Measurements from ENCODE around the gene IL34. TPM values are rescaled to one million over a fixed set of nuclear protein-coding genes. Genes with fewer than 3 reads are reported as not detected.

The IL34 gene
- total RNA-seq, 1 donor from 2014 or later, result not detected

DNA sequence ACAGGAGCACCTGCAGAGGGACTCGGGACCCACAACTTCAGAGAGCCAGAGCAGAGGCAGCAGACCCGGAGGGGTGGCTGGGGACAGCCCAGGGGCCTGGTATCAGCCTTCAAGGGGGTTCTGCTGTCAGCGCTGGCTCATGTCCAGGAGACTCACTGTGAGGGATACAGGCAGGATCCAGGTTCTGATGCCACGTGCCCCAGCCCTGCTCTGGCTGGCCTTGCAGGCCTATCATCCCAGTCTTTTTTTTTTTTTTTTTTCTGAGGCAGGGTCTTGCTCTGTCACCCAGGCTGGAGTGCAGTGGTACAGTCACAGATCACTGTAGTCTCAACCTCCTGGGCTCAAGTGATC lies 48.5 kb downstream of the IL34 start:
- Mint-ChIP-seq H3K27me3 (ENCODE audit: insufficient read depth) (no peaks in the 10 kb centered on the region), H3K36me3 (ENCODE audit: low read depth) (peaks cover 2% of the 10 kb centered on the region), H3K4me3 (no peak overlapping the region), H3K27ac (no peak overlapping the region), H3K9me3 (no peaks in the 10 kb centered on the region), H3K4me1 (ENCODE audit: low read depth) (peaks cover 13% of the 10 kb centered on the region)
- no peak for DNase-seq (ENCODE audit: low spot score)
- intact Hi-C loops (cut with micrococcal nuclease), result no loop called here

DNA sequence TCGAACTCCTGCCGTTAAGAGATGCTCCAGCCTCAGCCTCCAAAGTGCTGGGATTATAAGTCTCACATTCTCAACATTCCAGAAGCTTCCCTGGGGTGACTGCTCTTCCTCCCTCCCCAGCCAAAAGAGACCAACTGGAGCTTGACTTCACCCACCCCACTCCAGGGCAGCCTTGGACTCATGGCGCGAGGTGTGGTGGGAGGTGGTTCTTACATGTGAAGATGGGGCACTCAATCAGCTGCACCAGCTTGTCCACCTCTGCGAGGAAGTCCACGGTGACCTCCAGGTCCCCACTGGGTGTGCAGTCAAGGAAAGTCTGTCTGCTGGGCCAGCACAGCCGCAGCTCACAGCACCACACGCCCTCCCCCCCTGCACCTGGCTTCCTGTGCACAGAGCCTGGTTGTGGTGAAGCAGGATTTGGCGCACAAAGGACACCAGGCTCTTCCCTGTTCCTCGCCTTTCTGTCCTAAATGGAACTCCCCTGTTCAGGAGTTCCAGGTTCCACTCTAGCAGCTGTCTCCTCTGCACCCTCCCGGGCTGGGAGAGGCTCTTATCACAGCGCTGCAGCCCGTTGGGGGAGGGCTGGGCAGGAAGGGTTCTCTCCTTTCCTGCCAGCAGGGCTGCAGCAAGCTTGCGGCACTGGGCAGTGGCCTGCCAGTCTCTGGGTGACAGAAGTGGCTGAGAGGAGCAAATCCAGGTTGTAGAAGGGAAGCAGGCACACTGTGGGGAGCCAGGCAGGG lies 49.1 kb downstream of the IL34 start:
- peaks cover 2% of the 10 kb centered on the region for H3K36me3 Mint-ChIP-seq (ENCODE audit: low read depth)
- intact Hi-C loops (cut with micrococcal nuclease), result no loop called here
- peak overlapping the region; percentile 5 for H3K4me3 Mint-ChIP-seq
- peak; percentile 22 for DNase-seq (ENCODE audit: low spot score)
- H3K27ac Mint-ChIP-seq, result peak overlapping the region; percentile 42
- H3K27me3 Mint-ChIP-seq (ENCODE audit: insufficient read depth), result no peaks in the 10 kb centered on the region
- H3K9me3 Mint-ChIP-seq, result no peaks in the 10 kb centered on the region
- peaks cover 13% of the 10 kb centered on the region for H3K4me1 Mint-ChIP-seq (ENCODE audit: low read depth)

DNA sequence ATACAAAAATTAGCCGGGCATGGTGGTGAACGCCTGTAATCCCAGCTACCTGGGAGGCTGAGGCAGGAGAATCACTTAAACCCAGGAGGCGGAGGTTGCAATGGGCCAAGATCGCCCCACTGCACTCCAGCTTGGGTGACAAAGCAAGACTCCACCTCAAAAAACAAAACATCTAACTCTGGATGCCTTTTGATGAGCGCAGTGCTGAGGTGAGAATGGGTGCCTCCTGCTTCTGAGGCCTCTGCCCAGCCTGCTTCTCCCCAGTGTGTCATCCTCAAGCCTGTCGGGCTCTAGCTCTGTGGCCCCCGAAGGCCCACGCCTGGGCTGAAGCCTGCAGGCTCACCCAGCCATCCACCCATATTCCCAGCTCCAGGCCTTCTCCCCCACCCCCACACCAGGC lies 50.0 kb downstream of the IL34 start:
- Mint-ChIP-seq H3K27ac (peak overlapping the region; percentile 62), H3K36me3 (ENCODE audit: low read depth) (peaks cover 2% of the 10 kb centered on the region), H3K27me3 (ENCODE audit: insufficient read depth) (no peaks in the 10 kb centered on the region), H3K4me3 (no peak overlapping the region), H3K9me3 (no peaks in the 10 kb centered on the region), H3K4me1 (ENCODE audit: low read depth) (peaks cover 13% of the 10 kb centered on the region)
- intact Hi-C loops (cut with micrococcal nuclease), result no loop called here
- no peak for DNase-seq (ENCODE audit: low spot score)

DNA sequence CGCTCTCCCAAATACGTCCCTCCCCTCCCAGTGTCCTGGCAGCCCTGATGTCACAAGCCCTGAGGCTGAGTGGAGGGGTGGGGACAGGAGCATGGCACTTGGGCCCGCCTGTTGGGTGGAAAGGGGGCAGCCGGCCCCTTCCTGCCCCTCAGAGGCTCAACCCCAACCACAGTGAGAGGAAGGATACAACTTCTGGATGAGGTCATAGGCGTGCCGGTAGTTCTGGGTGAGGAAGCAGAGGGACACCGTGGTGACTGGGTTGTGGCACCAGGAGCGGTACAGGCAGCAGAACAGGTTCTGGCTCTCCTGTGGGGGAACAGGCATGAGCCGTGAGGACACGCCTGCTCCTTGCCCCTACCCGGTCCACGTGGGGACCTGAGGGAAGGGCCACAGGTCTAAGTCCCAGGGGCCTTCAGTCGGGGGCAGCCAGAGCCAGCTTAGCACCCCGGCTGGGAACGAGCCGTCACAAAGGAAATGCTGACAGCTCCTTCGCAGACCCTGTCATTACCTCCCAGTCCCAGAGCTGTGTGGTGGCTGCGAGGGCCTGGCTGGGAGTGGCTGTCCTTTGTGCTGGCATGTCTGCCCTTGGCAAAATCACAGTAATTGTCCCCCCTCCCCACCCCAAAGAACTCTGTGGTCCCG lies 50.7 kb downstream of the IL34 start:
- Mint-ChIP-seq H3K36me3 (ENCODE audit: low read depth) (peaks cover 2% of the 10 kb centered on the region), H3K4me1 (ENCODE audit: low read depth) (peaks cover 13% of the 10 kb centered on the region), H3K27ac (peak overlapping the region; percentile 62), H3K9me3 (no peaks in the 10 kb centered on the region), H3K27me3 (ENCODE audit: insufficient read depth) (no peaks in the 10 kb centered on the region), H3K4me3 (no peak overlapping the region)
- intact Hi-C loops (cut with micrococcal nuclease), result no loop called here
- DNase-seq (ENCODE audit: low spot score), result no peak

DNA sequence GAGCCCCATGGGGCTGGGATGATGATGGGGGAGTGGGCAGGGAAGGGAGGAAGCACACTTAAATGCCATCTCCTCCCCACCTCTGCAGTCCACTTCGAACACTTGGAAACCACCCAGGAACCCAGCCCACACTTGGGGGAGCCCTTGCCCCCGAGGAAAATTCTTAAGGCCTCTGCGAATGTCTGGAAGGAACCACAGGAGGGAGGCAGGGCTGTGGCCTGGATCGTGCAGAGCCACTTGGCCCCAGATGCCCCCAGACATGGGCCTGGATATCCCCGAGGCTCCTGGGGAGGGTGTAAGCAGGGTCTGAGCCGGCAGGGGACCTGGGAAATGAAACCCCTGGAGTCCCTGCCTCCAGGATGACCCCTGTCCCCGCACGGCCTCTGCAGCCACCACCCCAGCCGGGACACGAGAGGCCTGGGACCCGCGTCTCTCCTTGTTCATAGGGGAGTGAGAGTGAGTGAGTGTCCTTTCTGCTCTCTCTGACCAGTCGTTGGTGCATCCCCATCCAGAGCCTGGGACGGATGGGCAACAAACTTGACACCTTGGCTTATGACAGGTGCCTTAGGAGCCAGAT lies 51.3 kb downstream of the IL34 start:
- intact Hi-C loops (cut with micrococcal nuclease), result no loop called here
- peaks cover 13% of the 10 kb centered on the region for H3K4me1 Mint-ChIP-seq (ENCODE audit: low read depth)
- H3K27ac Mint-ChIP-seq, result no peak overlapping the region

DNA sequence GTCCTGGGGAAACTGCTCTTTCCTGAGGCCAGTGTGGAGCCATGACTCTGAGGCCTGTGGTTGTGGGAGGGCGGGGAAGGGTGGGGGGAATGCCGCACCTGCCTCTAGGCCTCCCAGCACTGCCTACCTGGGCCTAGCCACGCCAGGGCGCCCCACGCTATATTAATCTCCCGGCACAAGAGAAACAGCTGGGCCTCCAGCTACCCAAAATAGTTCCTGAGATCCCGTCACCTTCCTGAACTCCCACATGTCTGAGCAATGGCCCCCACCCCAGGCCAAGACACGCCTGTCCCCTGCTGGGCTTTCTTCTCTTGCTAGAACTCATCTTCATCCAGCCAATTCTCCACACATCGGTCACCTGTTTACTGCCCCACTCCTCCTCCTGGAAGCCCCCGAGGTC lies 52.5 kb downstream of the IL34 start:
- Mint-ChIP-seq H3K4me3 (no peak overlapping the region), H3K4me1 (ENCODE audit: low read depth) (peaks cover 13% of the 10 kb centered on the region), H3K9me3 (no peaks in the 10 kb centered on the region), H3K27ac (no peak overlapping the region), H3K27me3 (ENCODE audit: insufficient read depth) (no peaks in the 10 kb centered on the region), H3K36me3 (ENCODE audit: low read depth) (peaks cover 2% of the 10 kb centered on the region)
- intact Hi-C loops (cut with micrococcal nuclease), result no loop called here
- DNase-seq (ENCODE audit: low spot score), result no peak

More for the DNA sequence above, 51.3 kb downstream of the IL34 start:
- no peak overlapping the region for H3K4me3 Mint-ChIP-seq
- no peaks in the 10 kb centered on the region for H3K9me3 Mint-ChIP-seq
- no peak for DNase-seq (ENCODE audit: low spot score)
- H3K27me3 Mint-ChIP-seq (ENCODE audit: insufficient read depth), result no peaks in the 10 kb centered on the region
- peaks cover 2% of the 10 kb centered on the region for H3K36me3 Mint-ChIP-seq (ENCODE audit: low read depth)

DNA sequence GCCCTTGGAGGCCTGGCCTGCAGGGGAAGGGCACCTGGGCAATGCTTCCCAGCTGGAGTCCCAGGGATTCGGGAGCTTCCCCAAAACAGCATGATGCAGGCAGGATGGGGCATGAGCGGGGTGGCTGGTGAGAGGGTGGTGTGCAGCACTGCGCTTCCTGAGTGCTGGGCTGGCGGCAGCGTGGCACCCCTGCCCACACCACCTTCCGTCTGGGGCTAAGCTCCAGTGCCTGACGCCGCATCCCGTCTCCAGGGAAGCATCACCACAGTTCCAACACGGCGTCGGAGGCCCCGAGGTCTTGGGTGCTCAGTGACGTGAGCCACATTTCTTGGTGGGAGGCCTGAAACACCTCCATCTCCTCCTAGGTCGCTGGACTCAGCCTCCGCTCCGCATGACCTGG lies 53.3 kb downstream of the IL34 start:
- intact Hi-C loops (cut with micrococcal nuclease), result no loop called here
- Mint-ChIP-seq H3K27me3 (ENCODE audit: insufficient read depth) (no peaks in the 10 kb centered on the region), H3K9me3 (no peaks in the 10 kb centered on the region), H3K4me3 (no peak overlapping the region), H3K4me1 (ENCODE audit: low read depth) (peaks cover 13% of the 10 kb centered on the region), H3K36me3 (ENCODE audit: low read depth) (peaks cover 2% of the 10 kb centered on the region), H3K27ac (no peak overlapping the region)
- no peak for DNase-seq (ENCODE audit: low spot score)

DNA sequence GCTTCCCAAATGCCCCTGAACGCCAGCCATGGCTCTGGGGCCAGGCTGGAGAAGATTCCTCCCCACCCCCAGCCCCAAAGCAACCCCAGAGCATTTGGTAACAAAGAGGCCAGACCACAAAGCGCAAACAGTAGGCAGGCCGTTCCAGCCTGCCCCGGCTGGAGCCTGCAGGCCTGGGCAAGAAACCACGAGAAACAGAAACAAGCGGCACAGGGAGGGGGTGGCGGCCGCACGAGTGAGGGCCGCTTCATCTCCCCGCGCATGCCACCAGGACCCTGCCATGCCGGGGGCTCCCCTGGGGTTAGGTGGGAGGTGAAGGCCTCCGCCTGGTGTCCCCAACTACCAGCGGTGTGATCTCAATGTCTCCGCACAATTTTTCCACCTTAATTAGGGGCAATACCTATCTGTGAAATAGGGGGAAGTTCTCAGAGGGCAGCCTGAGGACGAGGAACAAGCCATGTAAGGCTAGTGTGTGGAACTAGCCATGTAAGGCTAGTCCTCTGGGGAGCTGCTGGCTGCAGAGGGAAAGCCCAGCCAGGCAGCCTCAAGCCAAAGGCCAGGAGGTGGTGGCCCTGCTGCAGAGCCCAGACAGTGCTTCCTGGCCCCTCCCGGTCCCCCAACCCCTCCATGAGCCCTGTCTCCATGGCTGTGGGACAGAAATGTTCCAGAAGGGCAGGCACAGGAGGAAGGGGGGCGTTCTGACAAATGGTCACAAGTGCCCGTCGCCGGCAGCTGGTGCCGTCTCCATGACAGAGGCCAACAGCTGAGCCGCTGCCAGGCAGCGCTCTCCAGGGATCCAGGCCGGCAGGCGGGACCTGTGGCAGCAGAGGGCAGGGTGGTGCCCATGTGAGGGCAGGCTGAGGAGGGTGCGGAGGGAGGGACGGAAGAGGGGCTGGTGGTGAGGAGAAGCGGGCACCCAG lies 54.0 kb downstream of the IL34 start:
- no peak overlapping the region for H3K4me3 Mint-ChIP-seq
- no peak overlapping the region for H3K27ac Mint-ChIP-seq
- peaks cover 10% of the 10 kb centered on the region for H3K4me1 Mint-ChIP-seq (ENCODE audit: low read depth)
- no peaks in the 10 kb centered on the region for H3K9me3 Mint-ChIP-seq
- peaks cover under 1% of the 10 kb centered on the region for H3K36me3 Mint-ChIP-seq (ENCODE audit: low read depth)
- intact Hi-C loops (cut with micrococcal nuclease), result no loop called here
- no peak for DNase-seq (ENCODE audit: low spot score)
- no peaks in the 10 kb centered on the region for H3K27me3 Mint-ChIP-seq (ENCODE audit: insufficient read depth)

DNA sequence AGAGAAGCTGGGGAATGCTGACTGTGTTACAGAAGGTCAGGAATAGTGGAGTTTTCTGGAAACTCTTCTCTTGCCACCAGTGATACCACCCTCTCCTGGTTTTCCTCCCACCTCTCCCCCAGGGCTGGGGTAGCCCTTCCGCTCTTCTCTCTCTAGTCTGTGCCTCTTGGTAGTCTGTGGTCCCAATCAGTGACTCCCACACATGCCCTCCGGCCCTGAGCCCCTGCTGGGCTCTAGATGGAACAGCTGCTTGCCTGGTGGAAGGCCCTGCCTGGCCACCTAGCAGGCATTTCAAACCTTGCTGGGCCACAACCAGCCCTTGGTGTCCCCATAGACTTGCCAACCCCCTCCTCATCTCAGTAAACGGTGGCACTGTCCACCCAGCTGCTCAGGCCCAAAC lies 54.7 kb downstream of the IL34 start:
- no peak overlapping the region for H3K4me3 Mint-ChIP-seq
- H3K9me3 Mint-ChIP-seq, result no peaks in the 10 kb centered on the region
- no peaks in the 10 kb centered on the region for H3K27me3 Mint-ChIP-seq (ENCODE audit: insufficient read depth)
- H3K4me1 Mint-ChIP-seq (ENCODE audit: low read depth), result peaks cover 5% of the 10 kb centered on the region
- no peak for DNase-seq (ENCODE audit: low spot score)
- intact Hi-C loops (cut with micrococcal nuclease), result no loop called here
- no peak overlapping the region for H3K27ac Mint-ChIP-seq
- no peaks in the 10 kb centered on the region for H3K36me3 Mint-ChIP-seq (ENCODE audit: low read depth)

DNA sequence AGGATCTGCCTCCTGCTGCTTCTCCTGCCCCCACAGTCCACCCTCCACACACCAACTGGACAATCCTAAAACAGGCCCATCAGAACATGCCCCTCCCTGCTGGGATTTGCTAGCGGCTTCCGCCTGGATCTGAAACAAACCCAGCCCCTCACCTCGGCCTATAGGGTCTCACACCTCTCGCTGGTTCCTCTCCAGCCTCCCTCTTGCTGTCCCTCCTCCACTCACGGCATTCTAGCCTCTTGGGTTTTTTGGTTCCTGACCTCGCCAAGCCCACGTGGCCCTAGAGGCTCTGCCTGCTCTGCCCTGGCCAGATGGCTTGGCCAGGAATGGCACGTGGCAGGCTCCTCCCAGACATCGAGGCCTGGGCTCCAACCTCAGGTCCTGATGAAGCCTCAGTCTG lies 55.2 kb downstream of the IL34 start:
- intact Hi-C loops (cut with micrococcal nuclease), result no loop called here
- Mint-ChIP-seq H3K4me3 (no peak overlapping the region), H3K4me1 (ENCODE audit: low read depth) (peaks cover 5% of the 10 kb centered on the region), H3K36me3 (ENCODE audit: low read depth) (no peaks in the 10 kb centered on the region), H3K27me3 (ENCODE audit: insufficient read depth) (no peaks in the 10 kb centered on the region), H3K9me3 (no peaks in the 10 kb centered on the region), H3K27ac (no peak overlapping the region)
- DNase-seq (ENCODE audit: low spot score), result no peak

DNA sequence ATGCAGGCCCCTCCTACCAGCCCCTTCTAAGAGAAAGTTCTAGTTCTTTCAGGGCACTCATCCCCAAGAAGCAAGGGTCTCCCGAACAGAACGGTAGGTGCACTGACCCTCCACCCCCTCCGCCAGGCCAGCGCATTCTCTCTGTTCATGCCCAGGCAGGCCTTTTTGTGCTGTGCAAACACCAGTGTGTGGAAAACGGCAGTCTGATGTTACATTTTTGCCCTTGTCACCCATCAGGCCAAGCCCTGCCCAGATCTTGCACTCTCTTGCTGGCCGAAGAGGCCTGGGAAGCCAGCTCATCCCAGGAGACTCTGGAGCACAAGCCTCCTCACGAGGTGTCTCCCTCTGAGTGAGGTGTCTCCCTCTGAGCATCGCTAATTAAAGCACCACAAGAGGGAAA lies 55.6 kb downstream of the IL34 start:
- Mint-ChIP-seq H3K27ac (no peak overlapping the region), H3K36me3 (ENCODE audit: low read depth) (no peaks in the 10 kb centered on the region), H3K27me3 (ENCODE audit: insufficient read depth) (no peaks in the 10 kb centered on the region), H3K9me3 (no peaks in the 10 kb centered on the region), H3K4me3 (no peak overlapping the region), H3K4me1 (ENCODE audit: low read depth) (peaks cover 1% of the 10 kb centered on the region)
- intact Hi-C loops (cut with micrococcal nuclease), result no loop called here
- no peak for DNase-seq (ENCODE audit: low spot score)

DNA sequence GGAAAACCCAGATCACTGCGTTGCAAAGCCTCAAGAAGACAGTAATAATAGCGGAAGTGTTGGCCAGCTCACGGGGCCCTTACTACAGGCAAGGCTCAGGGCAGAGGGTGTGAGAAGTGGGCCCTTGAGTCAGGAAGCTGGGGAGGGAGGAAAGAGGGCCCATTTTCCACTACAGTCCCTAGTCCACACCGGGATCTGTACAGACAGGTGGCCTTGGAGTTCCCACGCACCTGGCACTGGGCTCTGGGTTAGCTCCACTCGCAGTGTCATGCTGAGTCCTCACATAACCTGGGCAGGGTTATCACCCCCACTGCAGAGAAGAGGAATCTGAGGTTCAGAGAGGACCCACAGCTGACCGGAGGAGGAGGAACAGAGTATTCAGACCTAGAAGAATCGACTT lies 56.3 kb downstream of the IL34 start:
- no peaks in the 10 kb centered on the region for H3K9me3 Mint-ChIP-seq
- H3K4me1 Mint-ChIP-seq (ENCODE audit: low read depth), result no peaks in the 10 kb centered on the region
- no peaks in the 10 kb centered on the region for H3K27me3 Mint-ChIP-seq (ENCODE audit: insufficient read depth)
- no peak for DNase-seq (ENCODE audit: low spot score)
- intact Hi-C loops (cut with micrococcal nuclease), result no loop called here
- H3K4me3 Mint-ChIP-seq, result no peak overlapping the region
- no peaks in the 10 kb centered on the region for H3K36me3 Mint-ChIP-seq (ENCODE audit: low read depth)
- H3K27ac Mint-ChIP-seq, result no peak overlapping the region

All from activated T-helper 1 cell treated with anti-CD3 and anti-CD28 coated beads, Interleukin-12 subunit alpha, Interleukin-12 subunit beta, Interleukin-2, Interleukin-4 antibody, amounts not matched to agents 30 ng/mL and 10 ng/mL and 1 ng/mL, durations not matched to agents 14 hours and 24 hours and 36 hours (primary cell).